CMK (cell line): Measurements from ENCODE around the gene SDF2L1.
"Not testable (repeated sequence)": the region's sequence is repeated elsewhere in the genome, so short reads cannot be mapped to it uniquely, and the experiment has no call there.

ENCODE experiments used
- DNase-seq: peaks from one replicate; pipeline ENCODE4 v3.0.0-alpha.2; 2010; ENCODE audit warnings: low read depth

Gene SDF2L1

DNA sequence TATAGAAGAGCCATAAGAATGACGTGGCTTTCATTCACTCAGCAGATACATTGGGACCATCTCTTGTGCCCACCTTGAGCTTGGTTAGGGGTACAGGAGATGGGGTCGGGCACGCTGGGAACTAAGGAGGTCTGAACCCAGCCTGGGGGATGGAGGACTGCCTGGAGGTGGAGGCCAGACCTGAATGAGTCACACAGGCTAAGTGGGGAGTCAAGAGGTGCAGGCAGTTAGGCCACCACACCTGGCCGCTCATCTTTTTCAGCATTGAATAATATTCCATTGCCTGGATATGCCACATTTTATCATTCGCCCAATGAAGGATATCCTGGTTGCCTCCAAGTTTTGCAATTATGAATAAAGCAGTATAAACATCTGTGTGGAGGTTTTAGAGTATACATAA is 19.9 kb downstream of the SDF2L1 start:
- DNase-seq, result no peak

DNA sequence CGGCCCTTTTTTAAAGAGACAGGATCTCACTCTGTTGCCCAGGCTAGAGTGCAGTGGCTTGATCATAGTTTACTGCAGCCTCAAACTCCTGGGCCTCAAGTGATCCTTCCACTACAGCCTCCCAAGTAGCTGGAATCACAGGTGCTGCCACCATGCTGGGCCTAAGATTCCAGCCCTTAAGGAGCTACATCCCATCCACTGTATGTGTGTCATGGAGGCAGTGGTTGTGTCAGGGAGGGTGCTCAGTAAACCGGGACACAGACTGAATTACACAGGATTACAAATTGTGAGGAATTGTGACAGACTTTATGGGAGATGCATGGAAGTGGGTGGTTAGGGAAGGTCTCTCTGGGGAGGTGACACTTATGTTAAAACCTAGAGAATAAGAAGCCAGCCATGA is 21.6 kb downstream of the SDF2L1 start:
- DNase-seq, result no peak

DNA sequence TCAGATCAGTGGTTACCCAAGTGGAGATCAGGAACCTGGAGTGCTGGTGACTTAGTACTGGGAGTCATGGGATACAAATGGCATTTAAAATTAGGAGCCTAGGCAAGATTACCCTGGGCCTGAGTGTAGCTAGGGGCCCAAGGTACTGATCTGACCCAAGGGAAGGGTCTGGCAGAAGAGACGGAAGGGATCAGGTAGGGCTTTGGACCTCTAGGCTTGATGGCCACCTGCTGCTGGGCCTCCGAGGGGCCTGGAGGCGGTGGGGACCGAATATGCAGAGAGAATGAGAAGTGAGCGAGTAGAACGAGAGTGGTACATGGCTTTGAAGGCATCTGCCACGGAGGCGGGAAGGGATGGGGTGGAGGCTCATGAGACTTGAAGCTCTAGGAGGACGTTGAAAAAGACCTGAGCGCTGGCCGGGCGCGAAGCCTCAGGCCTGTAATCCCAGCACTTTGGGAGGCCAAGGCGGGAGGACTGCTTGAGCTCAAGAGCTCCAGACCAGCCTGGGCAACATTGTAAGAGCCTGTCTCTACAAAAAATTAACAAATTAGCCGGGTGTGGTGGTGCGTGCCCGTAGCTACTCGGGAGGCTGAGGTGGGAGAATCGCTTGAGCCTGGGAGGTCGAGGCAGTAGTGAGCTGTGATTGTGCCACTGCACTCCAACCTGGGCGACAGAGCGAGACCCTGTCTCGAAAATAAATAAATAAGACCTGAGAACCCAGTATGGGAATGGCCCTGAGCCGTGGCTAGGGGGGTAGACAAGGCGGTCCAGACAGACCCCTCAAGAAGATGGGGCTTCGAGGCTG is 23.1 kb downstream of the SDF2L1 start:
- DNase-seq, result no peak

DNA sequence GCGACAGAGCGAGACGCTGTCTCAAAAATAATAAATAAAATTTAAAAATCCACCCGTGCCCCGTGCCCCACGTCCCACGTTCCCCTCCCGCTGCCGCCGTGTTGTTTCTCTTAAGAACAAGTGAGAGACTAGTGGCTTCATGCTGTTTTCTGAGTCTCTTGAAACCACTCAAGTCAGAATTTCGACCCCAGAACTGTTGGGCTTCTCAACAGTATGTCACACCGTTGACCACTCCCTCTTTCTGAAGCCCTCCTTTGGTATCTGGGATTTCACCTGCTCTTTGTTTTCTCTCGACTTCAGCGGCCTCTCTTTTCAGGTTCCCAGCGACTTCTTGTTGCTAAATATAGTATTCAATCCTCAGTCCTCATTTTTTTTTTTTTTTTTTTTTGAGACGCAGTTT is 24.7 kb downstream of the SDF2L1 start:
- no peak for DNase-seq

DNA sequence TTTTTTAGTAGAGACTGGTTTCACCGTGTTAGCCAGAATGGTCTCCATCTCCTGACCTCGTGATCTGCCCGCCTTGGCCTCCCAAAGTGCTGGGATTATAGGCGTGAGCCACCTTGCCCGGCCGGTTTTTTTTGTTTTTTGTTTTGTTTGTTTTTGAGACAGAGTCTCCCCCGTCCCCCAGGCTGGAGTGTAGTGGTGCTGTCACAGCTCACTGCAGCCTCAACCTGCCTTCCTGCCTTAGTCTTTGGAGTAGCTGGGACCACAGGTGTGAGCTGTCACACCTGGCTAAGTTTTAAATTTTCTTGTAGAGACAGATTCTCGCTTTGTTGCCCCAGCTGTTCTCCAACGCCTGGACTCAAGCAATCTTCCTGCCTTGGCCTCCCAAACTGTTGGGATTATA is 26.9 kb downstream of the SDF2L1 start:
- DNase-seq, result no peak

DNA sequence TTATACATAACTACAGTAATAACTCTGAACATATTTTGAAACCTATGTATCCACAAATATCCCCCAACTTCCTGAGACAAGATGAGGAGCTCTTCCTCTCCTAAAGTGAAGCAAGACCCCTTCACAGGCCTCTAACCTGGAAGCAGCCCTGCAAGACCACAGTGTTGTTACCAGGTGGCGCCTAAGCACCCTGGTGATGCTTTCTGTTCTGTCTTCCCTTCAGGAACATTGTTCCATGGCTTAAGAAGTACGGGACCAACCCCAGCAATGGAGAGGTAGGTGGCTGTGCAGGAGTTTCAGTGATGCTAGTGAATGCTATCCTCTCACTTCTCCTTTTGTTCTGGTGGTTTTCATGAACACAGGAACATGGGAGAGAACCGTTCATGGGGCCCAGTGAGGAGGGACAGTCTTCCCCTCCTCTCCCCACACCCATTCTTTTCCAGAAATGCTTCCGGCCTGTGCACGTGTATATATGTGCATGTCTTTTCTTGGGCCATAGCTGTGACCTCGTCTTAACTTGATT is 30.1 kb downstream of the SDF2L1 start:
- no peak for DNase-seq

DNA sequence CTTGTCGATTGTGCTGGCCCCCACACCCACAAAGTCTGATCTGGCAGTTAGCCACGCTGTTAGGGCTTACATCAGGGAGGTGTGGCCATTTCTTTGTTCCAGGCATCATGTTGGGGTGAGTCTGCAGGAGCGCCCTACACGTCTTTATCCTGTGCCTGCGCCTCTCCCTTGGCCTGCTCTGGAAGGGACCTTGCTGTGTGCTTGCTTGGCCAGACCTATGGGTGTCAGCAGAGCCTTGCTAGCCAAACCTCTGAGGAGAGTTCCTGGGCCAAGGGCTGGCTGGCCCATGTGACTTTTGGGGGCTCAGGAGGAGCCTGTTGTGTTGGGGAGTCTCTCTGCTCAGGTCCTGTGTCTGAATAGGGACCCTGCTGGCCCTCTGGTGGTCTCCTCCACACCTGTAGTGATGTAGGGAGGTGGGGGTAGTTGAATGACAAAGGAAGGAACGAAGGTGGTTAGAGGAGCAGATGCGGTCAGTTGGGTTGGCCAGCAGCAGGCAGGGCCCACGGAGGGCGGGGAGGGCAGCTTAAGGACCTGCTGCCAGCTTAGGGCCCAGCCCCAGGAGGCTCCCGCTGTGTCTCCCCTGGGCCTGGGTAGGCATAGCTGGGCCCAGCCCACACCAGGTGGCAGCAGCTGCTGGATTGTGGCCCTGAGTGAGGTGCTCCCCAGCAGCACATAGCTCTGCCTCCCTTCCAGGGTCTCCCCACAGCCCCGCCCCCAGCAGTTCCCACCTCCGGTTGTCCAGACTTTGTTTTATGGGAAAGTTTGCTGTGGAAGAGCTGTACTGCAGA is 31.6 kb downstream of the SDF2L1 start:
- no peak for DNase-seq

DNA sequence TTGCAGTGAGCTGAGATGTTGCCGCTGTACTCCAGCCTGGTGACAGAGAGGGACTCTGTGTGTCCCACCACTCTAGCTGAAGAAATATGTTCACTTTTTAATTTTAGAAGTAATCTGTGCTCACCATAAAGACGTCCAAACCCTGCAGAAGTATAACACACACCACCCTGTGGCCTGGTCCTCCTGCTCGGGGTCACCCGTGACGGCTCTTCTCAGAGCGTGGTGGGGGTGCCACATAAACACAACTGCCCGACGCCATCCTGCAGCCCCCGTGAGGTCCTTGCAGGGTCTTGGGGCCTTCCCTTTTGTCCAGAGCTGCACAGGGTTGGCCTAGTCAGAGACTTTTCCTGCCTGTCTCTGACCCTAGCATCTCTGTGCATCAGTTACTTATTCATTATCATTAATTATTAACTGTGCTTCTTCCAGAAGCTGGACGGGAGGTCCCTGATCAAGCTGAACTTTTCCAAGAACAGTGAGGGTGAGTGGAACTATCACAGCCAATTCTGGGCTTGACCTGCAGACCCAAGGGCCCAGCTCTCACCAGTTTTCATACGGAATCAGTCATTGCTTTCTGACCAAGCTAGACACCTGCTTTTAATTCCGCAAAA is 32.6 kb downstream of the SDF2L1 start:
- no peak for DNase-seq

DNA sequence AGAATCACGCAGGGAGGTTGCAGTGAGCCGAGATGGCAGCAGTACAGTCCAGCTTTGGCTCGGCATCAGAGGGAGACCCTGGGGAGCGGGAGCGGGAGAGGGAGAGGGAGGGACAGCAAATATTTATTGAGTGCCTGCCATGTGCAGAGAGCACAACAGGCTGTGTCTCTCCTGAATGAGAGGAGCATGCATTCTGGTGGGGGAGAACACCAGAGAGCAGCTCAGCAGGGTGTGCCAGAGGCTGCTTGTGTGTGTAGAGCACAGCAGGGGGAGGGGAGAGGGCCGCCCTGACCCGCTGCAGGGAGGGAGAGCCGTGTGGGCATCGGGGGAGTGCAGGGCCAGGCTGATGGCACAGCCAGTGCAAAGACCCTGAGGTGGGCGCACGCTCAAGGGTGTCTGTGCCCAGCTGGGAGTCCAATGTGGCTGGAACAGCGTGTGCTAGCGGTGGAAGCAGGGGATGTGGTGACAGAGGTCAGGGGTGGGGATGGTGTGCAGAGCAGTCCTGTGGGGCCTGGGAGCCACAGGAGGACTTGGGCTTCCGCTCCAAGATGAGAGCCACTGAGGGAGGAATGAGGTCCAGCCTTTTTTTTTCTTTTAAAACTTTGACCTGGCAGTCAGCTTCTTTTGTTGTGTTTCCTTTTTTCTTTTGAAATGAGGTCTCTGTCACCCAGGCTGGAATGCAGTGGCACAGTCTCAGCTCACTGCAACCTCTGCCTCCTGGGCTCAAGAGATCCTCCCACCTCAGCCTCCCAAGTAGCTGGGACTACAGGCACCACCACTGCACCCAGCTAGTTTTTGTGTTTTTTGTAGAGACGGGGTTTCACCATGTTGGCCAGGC is 35.7 kb downstream of the SDF2L1 start:
- no peak for DNase-seq

DNA sequence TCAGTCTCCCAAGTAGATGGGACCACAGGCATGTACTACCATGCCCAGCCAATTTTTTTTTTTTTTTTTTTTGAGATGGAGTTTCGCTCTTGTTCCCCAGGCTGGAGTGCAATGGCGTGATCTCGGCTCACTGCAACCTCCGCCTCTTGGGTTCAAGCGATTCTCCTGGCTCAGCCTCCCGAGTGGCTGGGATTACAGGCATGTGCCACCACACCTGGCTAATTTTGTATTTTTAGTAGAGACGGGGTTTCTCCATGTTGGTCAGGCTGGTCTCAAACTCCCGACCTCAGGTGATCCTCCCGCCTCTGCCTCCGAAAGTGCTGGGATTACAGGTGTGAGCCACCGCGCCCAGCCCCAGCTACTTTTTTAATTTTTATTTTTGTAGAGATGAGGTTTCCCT is 36.7 kb downstream of the SDF2L1 start:
- not testable (repeated sequence) for DNase-seq

DNA sequence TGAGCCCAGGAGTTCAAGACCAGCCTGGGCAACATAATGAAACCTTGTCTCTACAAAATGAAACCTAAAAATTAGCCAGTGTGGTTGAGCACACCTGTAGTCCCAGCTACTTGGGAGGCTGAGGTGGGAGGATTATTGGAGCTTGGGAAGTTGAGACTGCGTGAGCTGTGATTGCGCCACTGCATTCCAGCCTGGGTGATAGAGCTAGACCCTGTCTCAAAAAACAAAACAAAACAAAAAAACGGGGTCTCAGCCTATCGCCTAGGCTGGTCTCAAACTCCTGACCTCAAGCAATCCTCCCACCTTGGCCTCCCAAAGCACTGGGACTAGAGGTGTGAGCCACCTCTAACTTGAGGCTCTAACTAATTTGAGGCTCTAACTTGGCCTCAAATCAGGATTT is 37.3 kb downstream of the SDF2L1 start:
- DNase-seq, result no peak

DNA sequence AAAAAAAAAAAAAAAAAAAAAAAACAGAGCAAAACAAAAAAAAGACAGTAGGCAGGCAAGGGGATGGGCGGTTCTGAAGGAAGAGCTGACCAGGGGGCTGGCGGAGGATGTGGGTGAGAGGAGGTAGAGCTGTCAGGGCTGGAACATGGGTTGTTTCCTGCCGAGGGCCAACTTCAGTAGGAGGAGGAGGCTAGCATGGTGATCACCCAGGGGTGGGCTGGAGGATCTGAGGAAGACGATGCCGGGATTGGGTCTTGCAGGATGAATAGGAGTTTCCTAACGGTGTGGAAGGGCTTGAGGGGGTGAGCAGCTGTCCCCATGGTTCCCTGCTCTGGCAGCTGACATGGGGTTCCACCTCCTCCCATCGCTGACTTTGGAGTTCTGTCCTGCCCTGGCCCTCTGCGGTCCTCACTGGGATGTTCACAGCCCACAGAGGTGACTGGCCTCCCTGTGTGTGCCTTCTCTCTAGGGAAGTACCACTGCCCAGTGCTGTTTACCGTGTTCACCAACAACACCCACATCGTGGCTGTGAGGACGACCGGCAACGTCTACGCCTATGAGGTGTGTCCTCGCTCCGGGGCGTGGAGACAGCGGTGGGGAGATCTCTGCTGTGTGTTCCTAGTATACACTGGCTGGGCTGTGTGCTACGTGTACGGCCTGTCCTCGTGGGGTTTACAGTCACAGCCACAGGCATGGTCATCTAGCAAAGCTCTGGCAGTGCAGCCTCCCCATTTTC is 38.9 kb downstream of the SDF2L1 start:
- DNase-seq, result no peak

DNA sequence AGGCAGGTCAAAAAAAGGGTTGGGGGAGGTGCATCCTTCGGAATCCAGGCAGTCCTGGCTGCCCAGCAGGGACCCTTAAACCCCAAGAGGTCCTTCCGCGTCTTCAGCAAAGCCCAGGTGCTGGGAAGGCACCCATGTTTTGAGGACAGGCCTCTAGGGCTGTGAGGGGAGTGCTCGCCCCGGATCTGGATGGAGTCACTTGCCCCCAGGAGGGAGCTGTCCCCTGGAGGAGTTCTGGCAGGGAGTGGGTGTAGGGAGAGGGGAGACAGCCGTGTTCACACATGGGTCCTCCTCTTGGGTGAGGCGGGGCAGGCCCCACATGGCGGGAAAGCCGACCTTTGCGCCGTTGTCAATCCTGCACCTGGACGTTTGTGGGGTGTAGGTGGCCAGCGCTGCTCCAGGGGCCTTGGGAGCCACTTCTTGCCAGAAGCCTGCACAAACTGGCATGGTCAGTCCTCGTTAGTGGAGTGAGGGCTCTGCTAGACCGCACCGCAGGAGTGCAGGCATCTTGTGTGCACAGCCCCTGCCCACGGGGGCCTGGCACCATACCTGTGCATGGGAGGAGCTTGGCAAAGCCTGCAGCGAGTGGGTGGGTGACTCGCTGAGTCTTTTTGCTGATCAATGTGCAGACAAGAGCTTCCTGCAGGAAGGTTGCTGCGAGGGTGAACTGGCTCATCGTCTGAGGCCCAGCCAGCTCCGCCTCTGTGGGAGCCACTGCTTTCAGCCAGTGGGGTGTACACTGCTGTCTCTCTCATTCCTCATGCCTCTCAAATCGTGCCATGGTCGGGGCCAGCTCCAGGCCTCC is 39.7 kb downstream of the SDF2L1 start:
- no peak for DNase-seq

DNA sequence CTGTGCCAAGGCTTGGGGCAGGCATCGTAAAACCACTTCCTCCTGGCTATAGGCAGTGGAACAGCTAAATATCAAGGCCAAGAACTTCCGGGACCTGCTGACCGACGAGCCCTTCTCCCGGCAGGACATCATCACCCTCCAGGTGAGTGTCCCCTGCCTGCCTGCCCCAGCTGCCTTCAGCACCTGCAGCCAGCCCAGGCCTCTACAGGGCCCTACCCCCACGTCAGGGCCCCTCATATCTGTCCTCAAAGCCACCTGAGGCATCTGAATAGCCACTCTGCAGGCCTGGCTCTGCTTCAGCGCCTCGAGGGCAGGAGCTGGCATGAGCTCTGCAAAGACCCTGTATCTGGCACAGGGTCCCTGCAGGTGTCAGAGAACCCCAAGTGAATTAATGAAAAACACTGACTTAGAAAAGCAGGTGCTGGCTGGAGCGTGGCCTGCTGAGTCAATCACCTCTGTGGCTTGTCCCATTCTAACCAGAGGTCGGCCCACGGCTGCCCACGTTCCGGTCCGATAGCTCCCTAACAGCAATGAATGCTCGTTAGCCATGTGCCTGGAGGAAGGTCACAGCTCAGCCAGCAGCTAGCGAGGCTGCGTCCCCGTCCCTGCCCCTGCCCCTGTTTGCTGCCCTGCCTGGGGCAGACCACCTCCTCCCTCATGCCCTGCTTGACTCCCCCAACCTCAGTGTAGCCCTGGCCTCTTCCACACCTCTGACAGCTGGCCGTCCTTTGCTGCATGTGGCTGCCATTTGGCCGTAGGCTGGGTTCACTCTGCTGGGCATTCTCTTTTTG is 40.5 kb downstream of the SDF2L1 start:
- no peak for DNase-seq

DNA sequence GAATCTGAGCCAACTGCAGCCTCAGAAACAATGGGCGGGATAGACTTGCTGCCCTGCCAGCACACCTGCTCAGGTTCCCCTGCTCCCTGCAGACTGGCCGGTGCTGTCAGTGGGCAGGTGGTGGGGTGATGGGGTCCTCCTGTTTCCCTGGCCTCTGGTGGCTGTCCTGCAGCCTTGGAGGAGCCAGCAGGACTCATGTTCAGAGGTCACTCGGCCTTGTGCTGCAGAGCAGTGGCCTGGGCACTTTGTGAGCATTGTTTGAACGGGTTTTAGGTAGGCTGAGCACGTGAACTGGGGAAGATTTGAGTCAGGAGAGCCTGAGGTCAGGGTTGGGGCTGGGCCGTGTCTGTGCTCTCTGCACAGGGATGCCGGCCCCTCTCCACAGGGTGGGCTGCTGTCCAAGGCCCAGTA is 41.3 kb downstream of the SDF2L1 start:
- DNase-seq, result no peak

DNA sequence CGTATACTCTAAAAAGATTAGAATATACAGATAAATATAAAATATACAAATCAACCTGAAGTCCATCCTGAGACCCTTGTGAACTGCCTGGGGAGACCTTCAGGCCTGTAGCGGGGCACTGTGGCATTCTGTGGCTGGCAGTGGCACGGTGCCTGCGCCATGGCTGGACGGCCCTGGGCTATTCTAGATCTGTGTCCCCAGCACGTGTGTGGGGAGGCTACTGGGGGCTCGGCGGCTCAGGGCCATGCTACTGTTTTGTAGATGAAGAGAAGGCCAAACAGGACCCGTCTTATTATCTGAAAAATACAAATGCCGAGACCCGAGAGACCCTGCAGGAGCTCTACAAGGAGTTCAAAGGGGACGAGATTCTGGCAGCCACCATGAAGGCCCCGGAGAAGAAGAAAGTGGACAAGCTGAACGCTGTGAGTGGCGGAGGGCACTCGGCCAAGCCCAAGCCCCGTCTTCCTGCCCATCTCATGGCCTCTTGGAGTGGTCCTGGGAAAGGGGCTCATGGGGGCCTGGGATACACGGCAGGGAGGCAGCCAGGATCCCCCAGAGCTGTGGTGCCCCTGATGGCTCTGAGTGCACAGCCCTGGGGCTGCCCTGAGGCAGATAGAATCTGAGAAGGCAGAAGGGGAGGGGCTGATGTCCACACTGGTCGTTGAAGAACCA is 42.5 kb downstream of the SDF2L1 start:
- no peak for DNase-seq

DNA sequence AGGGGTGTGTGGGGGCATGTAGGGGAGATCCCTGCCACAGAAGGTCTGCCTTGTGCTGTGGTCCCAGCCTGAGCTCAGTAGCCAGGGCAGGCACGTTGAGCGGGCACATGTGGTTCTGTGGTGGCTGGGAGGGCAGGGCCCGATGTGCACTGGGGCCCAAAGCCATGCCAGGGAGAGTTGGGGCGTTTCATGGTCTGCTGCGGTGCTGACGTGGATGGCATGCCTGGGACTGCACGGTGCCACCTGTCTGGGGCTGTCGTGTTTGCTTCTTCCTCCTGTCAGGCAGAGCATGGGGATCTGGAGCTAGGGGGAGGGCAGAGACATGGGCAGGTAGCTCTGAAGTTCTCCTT is 43.0 kb downstream of the SDF2L1 start:
- DNase-seq, result no peak

DNA sequence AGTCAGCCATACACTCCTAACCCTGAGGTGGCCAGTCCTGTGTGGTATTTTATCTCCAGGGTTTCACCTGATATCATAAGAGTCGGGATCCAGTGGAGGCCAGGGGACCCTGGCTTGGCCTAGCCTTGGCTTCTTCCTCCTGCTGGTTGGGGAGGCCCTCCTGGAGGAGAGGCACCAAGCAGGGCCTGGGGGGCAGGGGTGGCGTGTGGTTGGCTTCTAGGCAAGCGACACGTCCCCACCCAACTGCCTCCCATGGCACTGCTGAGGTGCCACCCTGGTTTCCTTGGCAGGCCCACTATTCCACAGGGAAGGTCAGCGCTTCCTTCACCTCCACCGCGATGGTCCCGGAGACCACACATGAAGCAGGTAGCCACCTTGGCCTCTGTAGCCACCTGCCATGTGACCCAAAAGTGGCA is 44.1 kb downstream of the SDF2L1 start:
- DNase-seq, result no peak
